Measurements from ENCODE around the gene PLXND1. TPM values are rescaled to one million over a fixed set of nuclear protein-coding genes. Genes with fewer than 3 reads are reported as not detected.
"Not testable (repeated sequence)": the region's sequence is repeated elsewhere in the genome, so short reads cannot be mapped to it uniquely, and the experiment has no call there.

Gene PLXND1
- total and polyA plus RNA-seq, 2 donors (not counting 1 experiment from before 2014, with no cell fraction given): 89.6 to 109 TPM

DNA sequence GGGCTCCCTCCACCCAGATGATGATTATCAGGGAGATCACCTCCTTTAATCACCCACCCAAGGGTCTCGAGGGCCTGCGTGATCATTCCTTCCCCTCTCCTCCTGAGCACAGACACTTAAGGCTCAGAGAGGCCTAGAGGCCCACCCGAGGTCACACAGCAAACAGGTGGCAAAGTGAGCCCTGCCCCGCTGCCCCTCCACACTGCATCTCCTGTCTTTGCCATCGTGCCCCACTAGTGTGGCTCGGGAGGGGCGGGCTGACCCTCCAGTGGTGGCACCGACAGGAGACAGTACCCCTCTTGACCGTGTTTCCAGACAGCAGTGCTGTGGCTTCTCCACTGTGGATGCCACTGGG, 4.9 kb upstream of the PLXND1 start:
- Histone ChIP-seq H3K27ac (ENCODE audit: insufficient read depth, low read length) (no peak overlapping the region), H2AFZ (ENCODE audit: low read length) (no peak overlapping the region), H3K4me2 (ENCODE audit: extremely low read depth, insufficient read depth, low read length) (no peak overlapping the region), H3K4me1 (ENCODE audit: control insufficient read depth, extremely low read depth, insufficient read depth, low read length) (peaks cover 13% of the 10 kb centered on the region), H3K4me3 (replicated peaks in 1 of 4; ENCODE audit: control extremely low read depth in 1 of 4, insufficient read depth in 1 of 4, low read depth in 3 of 4, low read length in 4 of 4) (no peak overlapping the region), H3K79me2 (ENCODE audit: control insufficient read depth, insufficient read depth, low read length) (no peaks in the 10 kb centered on the region), H3K9ac (ENCODE audit: insufficient read depth, low read length) (no peak overlapping the region), H3K9me3 (ENCODE audit: control insufficient read depth, insufficient read depth, low read depth, low read length) (no peaks in the 10 kb centered on the region), H3K27me3 (ENCODE audit: control insufficient read depth, insufficient read depth, low read length) (no peaks in the 10 kb centered on the region), H3K36me3 (ENCODE audit: control insufficient read depth, insufficient read depth, low read length) (no peaks in the 10 kb centered on the region), H4K20me1 (ENCODE audit: control insufficient read depth, extremely low read depth, insufficient read depth, low read length) (no peaks in the 10 kb centered on the region)
- TF ChIP-seq EZH2 (IDR thresholded peaks at IDR 0.05; ENCODE audit: low read length, missing control alignments): no peak
- TF ChIP-seq, protein P1, sequence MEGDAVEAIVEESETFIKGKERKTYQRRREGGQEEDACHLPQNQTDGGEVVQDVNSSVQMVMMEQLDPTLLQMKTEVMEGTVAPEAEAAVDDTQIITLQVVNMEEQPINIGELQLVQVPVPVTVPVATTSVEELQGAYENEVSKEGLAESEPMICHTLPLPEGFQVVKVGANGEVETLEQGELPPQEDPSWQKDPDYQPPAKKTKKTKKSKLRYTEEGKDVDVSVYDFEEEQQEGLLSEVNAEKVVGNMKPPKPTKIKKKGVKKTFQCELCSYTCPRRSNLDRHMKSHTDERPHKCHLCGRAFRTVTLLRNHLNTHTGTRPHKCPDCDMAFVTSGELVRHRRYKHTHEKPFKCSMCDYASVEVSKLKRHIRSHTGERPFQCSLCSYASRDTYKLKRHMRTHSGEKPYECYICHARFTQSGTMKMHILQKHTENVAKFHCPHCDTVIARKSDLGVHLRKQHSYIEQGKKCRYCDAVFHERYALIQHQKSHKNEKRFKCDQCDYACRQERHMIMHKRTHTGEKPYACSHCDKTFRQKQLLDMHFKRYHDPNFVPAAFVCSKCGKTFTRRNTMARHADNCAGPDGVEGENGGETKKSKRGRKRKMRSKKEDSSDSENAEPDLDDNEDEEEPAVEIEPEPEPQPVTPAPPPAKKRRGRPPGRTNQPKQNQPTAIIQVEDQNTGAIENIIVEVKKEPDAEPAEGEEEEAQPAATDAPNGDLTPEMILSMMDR (conservative IDR thresholded peaks at IDR 0.05 in 1 of 2, IDR thresholded peaks at IDR 0.05 in 1 of 2; ENCODE audit: low read depth in 1 of 2, low read length in 2 of 2): no peak
- no peak for DNase-seq (ENCODE audit: low read depth in 2 of 2)

DNA sequence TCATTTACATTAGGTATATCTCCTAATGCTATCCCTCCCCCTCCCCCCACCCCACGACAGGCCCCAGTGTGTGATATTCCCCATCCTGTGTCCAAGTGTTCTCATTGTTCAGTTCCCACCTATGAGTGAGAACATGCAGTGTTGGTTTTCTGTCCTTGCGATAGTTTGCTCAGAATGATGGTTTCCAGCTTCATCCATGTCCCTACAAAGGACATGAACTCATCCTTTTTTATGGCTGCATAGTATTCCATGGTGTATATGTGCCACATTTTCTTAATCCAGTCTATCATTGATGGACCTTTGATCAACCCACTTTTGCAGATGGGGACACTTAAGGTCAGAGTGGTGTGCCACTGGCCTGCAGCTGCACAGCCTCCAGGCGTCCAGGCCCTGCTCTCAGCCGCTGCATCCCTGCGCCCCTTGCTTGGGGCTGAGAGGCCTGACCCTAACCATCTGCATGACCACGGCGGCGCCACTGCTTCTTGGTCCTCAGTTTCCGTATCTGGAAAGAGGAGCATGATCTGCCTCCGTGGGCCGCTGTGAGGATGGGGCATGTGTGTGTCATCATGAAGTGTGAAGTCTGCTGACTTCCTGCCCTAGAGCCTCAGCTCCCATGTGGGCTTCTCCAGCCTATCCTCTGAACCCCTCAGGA, 4.4 kb upstream of the PLXND1 start:
- DNase-seq (ENCODE audit: low read depth in 2 of 2); H3K36me3 ChIP-seq (ENCODE audit: control insufficient read depth, insufficient read depth, low read length); H3K9ac ChIP-seq (ENCODE audit: insufficient read depth, low read length); H3K9me3 ChIP-seq (ENCODE audit: control insufficient read depth, insufficient read depth, low read depth, low read length); H3K27me3 ChIP-seq (ENCODE audit: control insufficient read depth, insufficient read depth, low read length); H3K79me2 ChIP-seq (ENCODE audit: control insufficient read depth, insufficient read depth, low read length); H3K4me2 ChIP-seq (ENCODE audit: extremely low read depth, insufficient read depth, low read length); H3K27ac ChIP-seq (ENCODE audit: insufficient read depth, low read length); H3K4me3 ChIP-seq (replicated peaks in 1 of 4; ENCODE audit: control extremely low read depth in 1 of 4, insufficient read depth in 1 of 4, low read depth in 3 of 4, low read length in 4 of 4); H2AFZ ChIP-seq (ENCODE audit: low read length); H4K20me1 ChIP-seq (ENCODE audit: control insufficient read depth, extremely low read depth, insufficient read depth, low read length): not testable (repeated sequence)
- peaks cover 12% of the 10 kb centered on the region for H3K4me1 ChIP-seq (ENCODE audit: control insufficient read depth, extremely low read depth, insufficient read depth, low read length)

DNA sequence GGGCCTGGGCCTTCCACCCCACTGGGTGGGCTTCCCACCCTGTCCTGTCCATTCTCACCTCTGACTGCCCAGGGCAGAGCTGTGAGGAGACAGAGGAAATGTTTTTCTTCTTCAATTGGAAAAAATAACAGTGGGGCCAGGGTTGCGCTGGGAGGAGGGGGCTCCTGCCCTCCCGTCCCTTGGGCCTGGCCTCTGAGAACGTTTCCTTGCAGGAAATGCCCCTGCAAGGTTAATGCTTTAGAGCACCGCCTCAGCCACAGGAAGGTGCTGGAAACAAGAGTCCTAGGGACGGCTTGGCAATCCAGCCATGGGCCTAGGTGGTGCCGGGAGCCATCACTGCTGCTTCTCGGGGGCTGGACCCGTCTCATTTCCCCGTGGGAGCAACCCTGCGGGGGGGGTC, 3.8 kb upstream of the PLXND1 start:
- peaks cover 12% of the 10 kb centered on the region for H3K4me1 ChIP-seq (ENCODE audit: control insufficient read depth, extremely low read depth, insufficient read depth, low read length)
- no peak overlapping the region for H3K27ac ChIP-seq (ENCODE audit: insufficient read depth, low read length)
- H3K36me3 ChIP-seq (ENCODE audit: control insufficient read depth, insufficient read depth, low read length): no peaks in the 10 kb centered on the region
- DNase-seq (ENCODE audit: low read depth in 2 of 2): no peak
- H3K27me3 ChIP-seq (ENCODE audit: control insufficient read depth, insufficient read depth, low read length): no peaks in the 10 kb centered on the region
- no peak overlapping the region for H3K4me2 ChIP-seq (ENCODE audit: extremely low read depth, insufficient read depth, low read length)
- no peak for TF ChIP-seq EZH2 (IDR thresholded peaks at IDR 0.05; ENCODE audit: low read length, missing control alignments)
- TF ChIP-seq, protein P1 (conservative IDR thresholded peaks at IDR 0.05 in 1 of 2, IDR thresholded peaks at IDR 0.05 in 1 of 2; ENCODE audit: low read depth in 1 of 2, low read length in 2 of 2): no peak
- no peak overlapping the region for H2AFZ ChIP-seq (ENCODE audit: low read length)
- H3K4me3 ChIP-seq (replicated peaks in 1 of 4; ENCODE audit: control extremely low read depth in 1 of 4, insufficient read depth in 1 of 4, low read depth in 3 of 4, low read length in 4 of 4): no peak overlapping the region
- H4K20me1 ChIP-seq (ENCODE audit: control insufficient read depth, extremely low read depth, insufficient read depth, low read length): no peaks in the 10 kb centered on the region
- H3K79me2 ChIP-seq (ENCODE audit: control insufficient read depth, insufficient read depth, low read length): peaks cover 10% of the 10 kb centered on the region
- no peaks in the 10 kb centered on the region for H3K9me3 ChIP-seq (ENCODE audit: control insufficient read depth, insufficient read depth, low read depth, low read length)
- no peak overlapping the region for H3K9ac ChIP-seq (ENCODE audit: insufficient read depth, low read length)

All from fibroblast of lung (primary cell).